Skin of body (tissue), 3 donors: ENCODE data around the gene ANXA3. TPM values are rescaled to one million over a fixed set of nuclear protein-coding genes. Genes with fewer than 3 reads are reported as not detected.

Experiments used
- DNase-seq: peaks from one replicate; lab custom pipeline; 2025; lab: John Stamatoyannopoulos, UW
- small RNA-seq: library from RNA; depleted of rRNA; stranded (forward); fragments of <200 nt; gene quantifications from one replicate; pipeline ENCODE3, GENCODE V24; 2014; ENCODE audit warnings: low replicate concordance
- total RNA-seq: library from RNA; depleted of rRNA; stranded (reverse); fragments of >200 nt; gene quantifications from one replicate; pipeline ENCODE4 v1.2.3, GENCODE V29; 2014

Gene ANXA3
- total RNA-seq, 1 donor from 2014 or later = 50.7 TPM

DNA sequence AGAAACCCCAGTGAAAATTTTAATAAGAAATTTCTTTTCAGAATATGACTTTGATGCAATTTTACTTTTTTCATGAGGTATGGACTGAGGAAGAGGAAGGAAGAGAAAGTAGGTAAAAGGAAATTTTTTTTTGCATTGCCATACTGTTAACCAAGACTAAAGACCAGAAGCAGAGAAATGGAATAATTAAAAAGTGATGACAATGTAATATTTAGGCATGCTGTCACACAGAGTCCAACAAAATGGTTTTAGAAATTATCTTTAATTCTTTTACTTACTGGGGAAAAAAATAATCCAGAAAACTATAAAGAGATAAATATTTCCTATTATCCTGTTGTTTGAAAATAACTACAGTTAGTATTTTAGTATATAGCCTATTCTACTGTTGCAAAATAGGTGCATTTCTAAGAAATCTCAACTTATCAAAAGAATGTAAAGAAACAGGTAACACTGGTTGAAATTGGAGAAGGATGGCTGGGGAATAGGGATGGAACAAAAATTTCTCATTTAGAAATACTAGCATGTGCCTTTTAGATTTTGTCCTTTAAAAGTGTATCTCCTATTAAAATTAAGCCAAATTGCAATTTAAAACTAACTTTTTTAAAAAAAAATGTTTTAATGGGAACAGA, 92.6 kb downstream of the ANXA3 start:
- no peak for DNase-seq

DNA sequence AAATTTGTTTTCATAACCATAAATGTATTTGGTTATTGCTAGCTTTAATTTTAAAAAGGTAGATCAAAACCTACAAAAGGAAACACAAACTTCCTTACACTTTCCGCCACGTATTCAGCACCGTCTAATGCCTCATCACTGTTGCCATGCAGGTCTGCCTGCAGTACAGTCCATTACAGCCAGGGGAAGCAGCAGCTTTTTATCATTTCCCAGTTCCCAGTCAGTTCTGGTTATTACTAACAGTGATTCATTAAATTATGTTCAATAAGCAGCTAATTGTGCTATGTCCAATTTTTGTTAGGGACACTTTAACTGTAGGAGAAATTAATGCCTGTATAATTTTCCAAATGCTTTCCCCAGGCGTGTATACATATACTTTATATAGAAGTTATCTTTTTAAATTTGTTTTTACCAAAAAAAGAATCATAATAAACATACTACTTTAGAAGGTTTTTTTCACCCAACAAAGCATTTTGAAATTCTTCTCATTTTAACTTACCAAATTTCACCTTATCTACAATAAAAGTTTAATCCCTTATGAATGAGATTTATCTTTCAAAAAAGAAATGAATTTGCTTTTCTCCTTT, 93.3 kb downstream of the ANXA3 start:
- peak; percentile 61 for DNase-seq

DNA sequence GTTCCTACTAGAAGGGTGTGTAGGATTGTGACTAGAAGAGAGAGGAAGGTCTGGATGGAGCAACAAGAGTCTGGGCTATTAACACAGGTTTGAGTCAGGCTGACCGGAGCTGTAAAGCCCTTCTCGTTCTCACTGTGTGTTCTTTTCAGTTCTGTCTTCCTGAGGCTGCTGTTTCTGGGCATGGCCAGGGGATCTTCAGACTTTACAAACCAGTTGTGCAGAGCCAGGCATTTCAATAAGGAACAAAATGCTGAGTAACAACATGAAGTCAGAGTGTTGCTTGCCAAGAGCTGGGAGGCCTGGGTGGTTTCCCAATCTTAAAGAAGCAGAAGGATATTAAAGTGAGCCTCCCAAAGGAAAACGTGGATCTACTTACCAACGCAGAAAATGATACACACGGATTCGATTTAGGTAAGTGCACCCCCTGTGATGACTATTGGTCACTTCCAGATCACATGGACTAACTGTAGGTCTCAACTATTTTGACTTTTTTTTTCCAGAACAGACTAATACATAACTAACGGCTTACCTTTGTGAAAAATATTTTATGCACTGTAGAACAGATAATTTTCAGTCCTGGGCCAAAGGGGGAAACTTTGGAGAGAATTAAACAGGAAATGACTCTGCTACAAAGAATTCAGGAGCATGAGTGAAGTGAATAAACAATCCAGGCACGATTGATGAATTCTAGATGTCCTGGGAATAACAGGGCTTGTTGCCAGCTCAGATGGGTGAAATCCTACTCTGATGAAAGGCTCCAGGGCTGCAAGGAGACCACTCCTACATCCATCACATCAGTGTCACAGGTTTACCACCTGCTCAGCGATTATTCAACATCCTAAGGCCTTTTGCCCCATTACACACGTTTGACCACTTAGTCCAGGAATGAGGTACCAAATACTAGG, 94.5 kb downstream of the ANXA3 start:
- peak; percentile 96 for DNase-seq

DNA sequence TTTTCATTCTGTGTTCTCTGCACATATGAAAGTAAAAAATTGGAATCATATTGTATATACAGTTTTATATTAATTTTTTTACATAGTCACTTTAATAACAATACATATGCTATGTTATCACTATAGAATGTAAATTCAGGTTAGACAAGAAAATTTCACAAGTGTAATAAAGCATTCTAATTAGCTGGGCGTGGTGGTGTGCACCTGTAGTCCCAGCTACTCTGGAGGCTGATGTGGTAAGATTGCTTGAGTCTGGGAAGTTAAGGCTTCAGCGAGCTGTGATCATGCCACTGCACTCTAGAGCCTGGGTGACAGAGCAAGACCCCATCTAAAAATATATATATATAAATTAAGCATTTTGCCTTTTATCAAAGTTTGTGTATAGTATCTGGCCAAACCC, 95.7 kb downstream of the ANXA3 start:
- DNase-seq = no peak

DNA sequence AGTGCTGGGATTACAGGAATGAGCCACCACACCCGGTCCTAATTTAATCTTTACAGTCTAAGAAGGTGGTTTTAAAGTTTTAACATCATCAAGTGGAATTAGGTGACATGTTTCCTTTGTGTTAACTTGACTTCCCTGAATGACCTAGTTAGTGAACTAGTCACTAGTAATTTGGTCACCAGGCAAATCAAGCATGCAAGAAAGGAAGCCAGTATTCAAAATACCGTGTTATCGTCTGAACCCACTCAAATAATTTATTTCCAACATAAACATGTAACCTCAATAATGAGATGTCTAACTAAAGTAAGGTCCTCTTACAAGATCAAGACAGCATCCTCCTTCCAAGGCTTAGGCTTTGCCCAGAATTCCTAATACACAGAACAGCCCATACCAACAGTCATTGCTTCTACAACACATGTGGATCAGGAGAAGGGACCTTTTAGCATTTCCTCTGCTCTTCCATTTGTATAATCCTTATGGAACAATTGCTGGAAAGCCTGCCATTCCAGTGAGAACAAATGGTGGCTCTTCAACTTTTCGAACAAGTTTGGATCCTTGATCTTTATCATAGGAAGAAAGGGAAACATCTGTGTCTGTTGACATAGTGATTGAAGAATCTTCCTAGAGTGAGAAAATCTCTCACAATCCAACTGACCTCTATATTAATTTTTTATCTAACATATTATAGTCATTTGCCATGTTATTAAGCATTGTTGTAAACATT, 97.2 kb downstream of the ANXA3 start:
- DNase-seq = no peak

DNA sequence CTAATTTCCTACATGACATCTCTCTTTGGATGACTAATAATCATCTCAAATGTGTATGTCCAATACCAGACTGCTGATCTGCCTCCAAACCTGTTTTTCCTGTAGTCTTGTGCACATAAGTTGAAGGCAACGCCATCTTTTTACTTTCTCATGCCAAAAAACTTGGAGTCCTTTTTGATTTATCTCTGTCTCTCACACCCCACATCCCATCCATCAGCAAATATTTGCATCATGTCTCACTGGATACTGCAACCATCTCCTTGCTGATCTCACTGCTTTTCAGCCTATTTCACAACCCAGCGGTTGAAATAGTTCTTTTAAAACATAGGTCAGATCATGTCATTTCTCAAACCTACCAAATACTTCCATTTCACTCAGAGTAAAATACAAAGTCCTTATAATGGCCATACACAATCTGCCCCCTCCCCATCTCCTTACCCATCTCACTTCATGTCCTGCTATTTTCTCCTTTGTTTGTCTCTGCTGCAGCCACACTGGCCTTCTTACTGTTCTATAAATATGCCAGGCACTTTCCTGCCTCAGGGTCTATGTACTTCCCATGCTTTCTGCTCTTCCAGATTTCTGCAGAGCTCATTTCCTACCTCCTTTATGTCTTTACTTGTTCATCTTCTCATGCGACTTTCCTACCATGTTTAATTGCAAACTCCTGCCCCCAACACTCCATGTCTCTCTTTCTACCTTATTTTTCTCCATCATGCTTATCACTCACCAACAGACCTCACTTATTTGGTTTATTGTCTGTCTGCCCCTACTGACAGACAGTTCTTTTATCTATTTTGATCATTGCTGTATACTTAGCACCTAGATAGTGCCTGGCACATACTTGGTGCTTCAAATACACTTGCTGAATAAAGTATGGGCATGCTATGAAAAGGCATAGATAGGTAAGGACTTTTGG, 98.8 kb downstream of the ANXA3 start:
- peak; percentile 8 for DNase-seq

DNA sequence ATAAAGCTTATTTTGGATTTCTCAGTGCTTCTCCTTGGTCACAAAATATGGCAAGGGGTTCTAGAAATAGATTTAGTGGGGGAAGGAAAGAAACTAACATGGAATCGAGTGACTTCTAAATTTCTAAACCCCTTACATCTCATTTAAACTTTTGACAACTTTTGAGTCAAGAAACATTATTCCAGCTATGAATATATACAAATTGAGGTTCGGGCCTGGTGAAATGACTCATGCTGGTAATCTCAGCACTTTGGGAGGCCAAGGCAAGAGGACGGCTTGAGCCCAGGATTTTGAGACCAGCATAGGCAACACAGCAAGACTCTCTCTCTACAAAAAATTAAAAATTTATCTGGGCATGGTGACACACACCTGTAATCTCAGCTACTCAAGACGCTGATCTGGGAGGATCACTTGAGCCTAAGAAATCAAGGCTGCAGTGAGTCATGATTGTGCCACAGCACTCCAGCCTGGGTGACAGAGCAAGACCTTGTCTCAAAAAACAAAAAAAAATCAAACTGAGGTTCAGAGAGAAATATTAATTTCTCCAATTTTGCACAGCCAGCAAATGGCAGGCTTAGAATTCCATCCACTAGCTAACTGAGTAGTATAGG, 99.8 kb downstream of the ANXA3 start:
- no peak for DNase-seq

DNA sequence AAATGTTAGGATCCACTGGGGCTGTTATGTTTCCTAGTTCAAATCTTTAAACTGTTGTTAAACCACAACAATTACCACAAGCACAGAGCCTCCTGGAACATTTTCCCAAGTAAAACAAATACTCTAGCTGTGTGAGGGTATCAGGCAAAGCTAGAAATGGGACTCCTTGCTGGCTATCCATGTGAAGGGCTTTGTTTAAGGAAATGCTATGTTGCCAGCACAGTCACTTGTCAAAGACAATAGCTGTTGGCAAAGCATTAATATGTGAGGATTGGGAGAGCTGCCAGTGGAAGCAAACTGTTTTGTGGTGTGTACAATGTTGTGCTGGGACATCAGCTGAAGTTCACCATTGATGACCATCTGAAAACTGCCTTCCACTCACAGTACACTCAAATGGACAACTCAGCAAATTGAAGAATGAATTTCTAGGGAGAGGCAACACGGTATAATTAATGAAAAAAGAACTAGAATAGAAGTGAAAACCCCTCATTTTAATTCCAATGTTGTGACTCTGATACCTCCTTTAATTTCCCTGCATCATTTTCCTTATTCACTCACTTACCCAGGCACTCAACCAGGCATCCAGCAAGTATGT, 100.8 kb downstream of the ANXA3 start:
- peak; percentile 27 for DNase-seq

DNA sequence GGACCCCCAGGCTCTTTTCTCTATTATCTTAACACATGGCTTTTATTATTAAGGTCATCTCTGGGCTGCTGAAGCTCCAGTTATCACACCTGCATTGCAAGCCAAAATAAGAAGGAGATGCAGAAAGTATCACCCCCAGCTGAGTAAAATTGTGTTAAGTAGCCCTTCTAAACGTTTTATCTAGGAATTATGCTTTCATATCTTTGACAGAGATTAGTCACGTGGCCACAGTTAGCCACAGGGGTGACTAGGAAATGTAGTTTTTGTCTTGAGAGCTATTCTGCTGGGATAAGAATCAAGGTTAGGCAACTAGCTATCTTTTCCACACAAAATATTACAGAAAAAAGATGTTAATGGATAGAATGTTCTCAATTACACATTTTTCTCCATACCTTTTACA, 102.1 kb downstream of the ANXA3 start:
- DNase-seq = no peak

DNA sequence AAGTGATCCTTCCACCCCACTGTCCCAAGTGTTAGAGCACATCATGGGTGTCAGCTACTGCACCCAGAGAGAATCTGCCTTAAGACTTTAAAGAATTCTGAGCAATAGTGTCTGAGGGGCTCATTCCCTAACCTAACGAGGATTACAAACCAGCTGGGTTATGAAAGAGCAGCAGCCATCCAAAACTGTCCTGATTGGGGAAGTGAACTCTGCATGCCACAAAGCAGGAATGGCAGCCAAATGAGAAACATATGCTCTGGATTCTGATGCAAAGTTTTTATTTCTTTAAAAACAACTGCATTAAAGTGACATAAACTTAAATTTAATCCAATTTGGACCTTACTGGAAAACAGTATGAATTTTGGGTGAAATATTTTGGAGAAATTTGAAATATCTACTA, 103.2 kb downstream of the ANXA3 start:
- DNase-seq = peak; percentile 75

DNA sequence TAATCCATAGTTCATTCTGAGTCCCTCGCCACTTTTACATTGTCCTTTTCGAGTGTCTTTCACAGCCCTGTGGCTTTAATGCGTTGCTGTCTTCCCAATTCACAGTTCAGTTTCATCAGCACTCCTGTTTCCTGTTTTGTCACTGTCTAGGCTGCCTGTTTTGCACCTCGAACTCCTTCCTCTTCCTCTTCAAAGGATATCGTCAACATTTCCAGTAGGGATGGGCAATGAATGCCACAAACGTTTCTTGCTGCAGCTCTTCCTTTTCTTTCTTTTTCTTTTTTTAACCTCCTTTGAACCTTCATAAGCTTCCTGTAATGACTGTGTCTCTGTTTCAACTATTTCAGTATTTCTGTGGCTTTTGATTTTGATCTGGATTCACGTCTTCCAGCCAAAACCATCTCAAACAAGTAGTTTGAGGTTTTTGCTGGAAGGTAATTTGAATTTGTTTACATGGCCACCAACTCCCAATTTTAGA, 105.4 kb downstream of the ANXA3 start:
- DNase-seq = no peak

DNA sequence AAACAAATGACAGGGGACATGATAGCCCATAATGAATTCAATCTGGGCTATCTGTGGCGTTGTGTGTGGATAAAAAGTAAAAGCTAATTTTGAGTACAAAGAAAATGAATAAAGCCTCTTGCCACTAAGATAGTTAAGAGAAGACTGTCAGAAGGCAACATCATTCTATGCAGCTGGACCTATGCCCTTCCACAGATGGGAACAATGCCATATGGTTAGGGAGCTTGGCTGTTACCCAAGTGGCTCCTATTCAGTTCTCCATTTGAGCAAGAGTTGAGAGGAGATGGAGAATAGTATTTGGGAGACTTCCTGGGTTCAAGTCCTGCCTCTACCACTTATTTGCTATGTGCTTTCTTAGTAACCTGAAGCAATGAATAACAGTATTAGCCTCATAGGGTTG, 107.7 kb downstream of the ANXA3 start:
- DNase-seq = no peak

DNA sequence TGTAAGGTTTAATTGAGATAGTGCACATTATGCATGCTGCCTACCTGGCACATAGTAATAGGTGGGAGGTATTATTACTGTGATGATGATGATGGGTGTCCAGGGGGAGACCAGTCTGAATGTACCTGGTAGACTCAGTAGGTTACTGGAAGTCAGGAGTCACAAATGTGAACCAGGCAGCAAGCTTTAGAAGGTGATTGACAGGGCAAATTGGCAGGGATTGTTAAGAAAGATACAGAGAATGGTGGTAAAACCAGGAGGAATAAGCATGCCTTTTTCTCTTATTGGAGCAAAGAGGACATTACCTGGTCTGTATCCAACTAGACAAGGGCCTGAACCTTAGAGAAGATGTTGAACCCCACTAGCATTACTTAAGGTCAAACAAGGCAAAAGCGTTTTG, 108.1 kb downstream of the ANXA3 start:
- no peak for DNase-seq

Small RNA genes lying within 50 kb of the gene (small RNA-seq; reads per million reads assigned to genes)
- gene HIGD1AP13 = 0.07 reads per million
- not detected for gene RF00019

Other genes with a start within 250 kb of the ANXA3 start
- gene BMP2K, start 224.6 kb downstream of the ANXA3 start, total RNA-seq = 48.3 TPM